Erythroblast (primary cell): ENCODE measurements around the gene PARD3.

Experiments used
- GATA1 ChIP-seq: IDR thresholded peaks from 2 replicates; pipeline ENCODE4 v1.6.1; 2011; ENCODE audit warnings: low read depth, mild to moderate bottlenecking, control low read depth, low read length, moderate library complexity
- POLR2A ChIP-seq: IDR thresholded peaks from 2 replicates; pipeline ENCODE4 v1.6.1; 2011; ENCODE audit warnings: mild to moderate bottlenecking, low read length

DNA sequence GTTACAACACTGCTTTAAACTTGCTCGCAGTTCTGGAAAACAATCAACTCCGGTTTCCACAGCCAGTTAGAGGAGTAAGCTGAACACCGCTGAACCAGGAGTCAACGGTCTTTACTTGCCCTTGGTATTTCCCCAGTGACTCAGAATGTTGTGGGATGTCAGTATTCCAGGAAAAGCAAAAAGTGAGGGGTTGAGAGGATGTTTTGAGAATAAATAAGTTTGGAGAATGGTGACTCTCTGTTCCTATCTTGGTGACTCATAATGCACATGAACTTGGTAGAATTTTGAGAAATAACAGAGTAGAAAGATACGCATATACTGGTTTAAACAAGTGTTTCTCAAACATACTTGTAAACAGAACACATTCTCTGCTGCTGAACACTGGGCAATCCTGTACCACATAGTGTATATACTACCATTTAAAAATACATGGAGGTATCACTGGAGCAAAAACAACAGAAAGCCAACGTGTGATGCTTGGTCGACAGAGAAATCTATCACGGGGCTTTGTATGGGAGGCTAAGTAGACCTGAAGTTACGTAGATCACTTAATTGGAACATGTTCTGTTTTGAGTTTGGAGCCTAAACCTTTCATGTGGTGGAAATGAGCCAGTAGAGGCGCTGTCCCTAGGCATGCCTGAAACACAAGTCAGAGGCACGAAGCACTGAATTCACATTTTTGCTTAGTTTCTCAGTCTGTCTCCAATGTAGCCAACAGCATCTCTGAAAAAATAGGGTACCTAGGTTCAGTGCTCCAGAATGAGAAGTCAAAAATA is 534.3 kb downstream of the PARD3 start:
- TF ChIP-seq POLR2A = no peak
- TF ChIP-seq GATA1 = no peak
